ENCODE results near the gene UGT2B7.
"Not testable (repeated sequence)": the region's sequence is repeated elsewhere in the genome, so short reads cannot be mapped to it uniquely, and the experiment has no call there.

Gene UGT2B7

DNA sequence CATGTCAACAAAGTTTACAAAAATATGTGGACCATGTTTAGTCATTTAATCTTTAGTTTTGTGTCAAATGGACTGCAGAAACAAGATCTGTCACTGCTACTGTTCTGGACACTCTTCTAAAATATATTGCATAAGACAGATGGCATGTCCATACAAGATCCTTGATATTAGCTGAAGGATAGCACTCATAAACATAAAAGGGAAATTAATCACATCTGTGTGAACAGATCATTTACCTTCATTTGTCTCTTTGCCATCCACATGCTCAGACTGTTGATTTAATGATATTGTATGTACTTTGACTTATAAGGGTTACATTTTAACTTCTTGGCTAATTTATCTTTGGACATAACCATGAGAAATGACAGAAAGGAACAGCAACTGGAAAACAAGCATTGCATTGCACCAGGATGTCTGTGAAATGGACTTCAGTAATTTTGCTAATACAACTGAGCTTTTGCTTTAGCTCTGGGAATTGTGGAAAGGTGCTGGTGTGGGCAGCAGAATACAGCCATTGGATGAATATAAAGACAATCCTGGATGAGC is at the start of gene UGT2B7:
UGT2B7 (plus strand) TSS at position 364 of the 546 bp plus-strand sequence; CDS start at position 411, 47 bp downstream.
- no peak for DNase-seq

DNA sequence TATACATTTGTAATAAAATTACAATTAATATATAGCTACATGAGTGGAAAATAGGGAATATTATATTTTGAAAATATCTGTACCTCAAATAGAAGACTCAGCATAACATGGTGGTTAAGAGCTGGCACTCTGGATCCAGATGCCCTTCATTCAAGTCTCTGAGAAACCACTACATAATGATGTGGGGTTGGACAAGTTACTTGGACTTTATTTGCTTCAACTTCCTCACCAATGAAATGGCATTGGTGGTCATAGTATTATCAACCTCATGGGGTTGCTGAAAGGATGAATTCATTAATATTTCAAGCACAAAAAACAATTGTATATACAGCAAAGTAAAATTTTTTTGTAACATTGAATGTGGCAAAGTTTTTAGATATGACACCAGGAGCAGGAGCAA is 46.4 kb upstream of the UGT2B7 start:
- DNase-seq = no peak

DNA sequence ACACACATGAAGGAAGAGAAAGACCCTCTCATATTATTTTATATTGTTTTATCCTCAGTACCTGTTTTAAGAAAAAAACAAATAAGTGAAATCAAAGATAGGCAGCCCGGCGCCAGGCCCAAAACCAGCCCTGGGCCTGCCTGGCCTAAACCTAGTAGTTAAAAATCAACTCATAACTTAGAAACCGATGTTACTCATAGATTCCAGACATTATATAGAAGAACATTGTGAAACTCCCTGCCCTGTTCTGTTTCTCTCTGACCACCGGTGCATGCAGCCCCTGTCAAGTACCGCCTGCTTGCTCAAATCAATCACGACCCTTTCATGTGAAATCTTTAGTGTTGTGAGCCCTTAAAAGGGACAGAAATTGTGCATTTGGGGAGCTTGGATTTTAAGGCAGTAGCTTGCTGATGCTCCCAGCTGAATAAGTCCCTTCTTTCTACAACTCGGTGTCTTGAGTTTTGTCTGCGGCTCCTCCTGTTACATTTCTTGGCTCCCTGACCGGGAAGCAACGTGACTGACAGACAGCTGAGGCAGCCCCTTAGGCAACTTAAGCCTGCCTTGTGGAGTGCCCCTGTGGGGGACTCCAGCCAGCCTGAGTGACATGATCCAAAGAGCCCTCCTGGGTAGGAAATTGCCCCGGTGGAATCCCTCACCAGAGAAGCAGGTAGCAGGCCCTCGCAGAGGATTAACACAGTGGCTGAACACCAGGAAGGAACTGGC is 45.3 kb upstream of the UGT2B7 start:
- DNase-seq = not testable (repeated sequence)

DNA sequence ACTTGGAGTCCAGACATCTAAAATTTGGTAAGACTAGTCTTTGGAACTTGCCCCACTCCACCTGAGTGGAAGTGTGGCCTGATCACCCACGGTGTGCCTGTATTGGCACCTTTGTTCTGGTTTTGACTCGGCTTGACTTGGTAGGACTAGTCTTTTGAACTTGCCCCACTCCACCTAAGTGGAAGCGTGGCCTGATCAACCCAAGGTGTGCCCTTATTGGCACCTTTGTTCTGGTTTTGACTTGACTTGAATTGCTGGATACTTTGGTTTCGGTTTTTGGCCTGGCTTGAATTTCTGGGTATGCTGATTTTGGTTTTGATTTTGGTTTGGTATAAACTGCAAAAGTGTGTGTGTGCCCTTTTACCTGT is 44.7 kb upstream of the UGT2B7 start:
- no peak for DNase-seq

DNA sequence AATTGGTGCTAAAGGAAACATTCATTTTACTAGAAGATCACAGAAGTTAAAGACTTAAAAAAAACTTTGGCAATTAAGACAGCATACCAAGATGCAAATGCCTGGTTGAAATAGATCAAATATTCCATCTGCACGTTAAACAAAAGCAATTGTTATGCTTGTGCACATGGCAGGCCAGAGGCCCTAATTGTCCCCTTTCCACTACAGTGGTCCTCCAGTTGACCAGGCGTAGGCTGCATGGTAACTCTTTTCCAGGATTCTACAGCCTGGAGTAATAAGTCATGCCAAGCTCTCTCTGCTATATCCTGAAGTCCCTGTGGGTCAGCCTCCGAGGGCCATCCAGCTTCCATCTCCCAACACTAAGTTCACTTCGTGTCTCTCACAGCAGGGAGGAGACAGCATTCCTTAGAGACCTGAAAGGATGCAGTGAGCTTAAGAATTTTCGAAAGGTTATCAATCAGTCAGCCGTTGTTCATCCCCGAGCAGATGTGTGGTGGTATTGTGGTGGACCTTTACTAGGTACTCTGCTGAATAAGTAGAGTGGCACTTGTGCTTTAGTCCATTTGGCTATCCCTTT is 42.9 kb upstream of the UGT2B7 start:
- DNase-seq = not testable (repeated sequence)

DNA sequence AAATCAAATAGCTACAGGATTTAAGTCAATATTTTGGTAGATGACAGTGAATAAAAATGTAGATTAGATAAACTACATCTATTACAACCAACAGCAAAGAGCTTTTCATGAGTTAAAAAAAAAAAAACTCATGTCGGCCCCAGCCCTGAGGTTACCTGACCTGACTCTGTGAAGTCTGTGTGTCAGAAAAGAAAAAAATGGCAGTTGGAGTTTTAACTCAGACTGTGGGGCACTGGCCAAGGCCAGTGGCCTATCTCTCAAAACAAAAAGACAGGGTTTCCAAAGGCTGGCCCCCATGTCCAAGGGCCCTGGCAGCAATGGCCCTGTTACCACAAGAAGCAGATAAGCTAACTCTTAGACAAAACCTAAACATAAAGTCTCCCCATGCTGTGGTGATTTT is 42.2 kb upstream of the UGT2B7 start:
- not testable (repeated sequence) for DNase-seq

DNA sequence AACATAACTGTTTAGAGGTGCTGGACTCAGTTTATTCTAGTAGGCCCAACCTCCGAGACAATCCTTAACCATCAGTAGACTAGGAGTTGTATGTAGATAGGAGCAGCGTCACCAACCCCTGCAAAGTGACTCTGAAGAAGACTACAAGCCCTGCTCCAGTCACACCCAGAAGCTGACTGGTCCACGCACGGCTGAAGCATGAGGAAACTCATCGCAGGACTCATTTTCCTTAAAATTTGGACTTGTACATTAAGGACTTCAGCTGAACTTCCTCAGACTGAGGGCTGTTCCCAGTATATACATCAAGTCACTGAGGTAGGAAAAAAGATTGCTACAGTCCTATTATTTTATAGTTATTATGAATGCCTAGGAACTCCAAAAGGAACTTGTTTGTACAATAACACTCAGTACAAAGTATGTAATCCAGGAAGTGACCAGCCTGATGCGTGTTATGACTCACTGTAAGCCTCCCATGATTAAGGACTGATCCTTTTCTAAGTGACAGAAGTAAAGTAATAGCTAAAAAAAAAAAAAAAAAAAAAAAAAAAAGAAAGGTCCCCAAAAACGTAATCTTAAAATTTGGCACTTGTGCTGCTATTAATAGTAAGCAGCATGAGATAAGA is 41.6 kb upstream of the UGT2B7 start:
- no peak for DNase-seq

DNA sequence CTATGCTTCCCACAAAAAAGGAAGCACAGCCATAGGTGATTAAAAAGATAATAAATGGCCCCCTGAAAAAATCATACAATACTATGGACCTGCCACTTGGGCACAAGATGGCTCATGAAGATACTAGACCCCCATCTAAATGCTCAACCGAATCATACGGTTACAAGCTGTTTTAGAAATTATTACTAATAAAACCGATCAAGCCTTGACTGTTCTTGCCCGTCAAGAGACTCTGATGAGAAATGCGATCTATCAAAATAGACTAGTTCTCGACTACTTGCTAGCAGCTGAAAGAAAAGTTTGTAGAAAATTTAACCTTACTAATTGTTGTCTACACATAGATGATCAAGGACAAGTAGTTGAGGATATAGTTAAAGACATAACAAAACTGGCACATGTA is 40.1 kb upstream of the UGT2B7 start:
- DNase-seq = no peak

DNA sequence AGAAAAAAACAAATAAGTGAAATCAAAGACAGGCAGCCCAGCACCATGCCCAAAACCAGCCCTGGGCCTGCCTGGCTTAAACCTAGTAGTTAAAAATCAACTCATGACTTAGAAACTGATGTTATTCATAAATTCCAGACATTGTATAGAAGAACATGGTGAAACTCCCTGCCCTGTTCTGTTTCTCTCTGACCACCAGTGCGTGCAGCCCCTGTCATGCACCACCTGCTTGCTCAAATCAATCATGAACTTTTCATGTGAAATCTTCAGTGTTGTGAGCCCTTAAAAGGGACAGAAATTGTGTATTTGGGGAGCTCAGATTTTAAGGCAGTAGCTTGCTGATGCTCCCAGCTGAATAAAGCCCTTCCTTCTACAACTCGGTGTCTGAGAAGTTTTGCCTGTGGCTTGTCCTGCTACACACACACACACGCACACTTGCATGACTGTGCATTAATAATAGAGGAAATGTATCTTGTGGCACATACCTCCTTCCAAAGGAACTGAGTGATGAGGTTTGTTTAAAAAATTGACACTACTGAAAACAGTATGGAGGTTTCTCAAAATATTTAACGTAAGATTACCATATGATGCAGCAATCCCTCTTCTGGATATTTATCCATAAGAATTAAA is 39.2 kb upstream of the UGT2B7 start:
- DNase-seq = no peak

DNA sequence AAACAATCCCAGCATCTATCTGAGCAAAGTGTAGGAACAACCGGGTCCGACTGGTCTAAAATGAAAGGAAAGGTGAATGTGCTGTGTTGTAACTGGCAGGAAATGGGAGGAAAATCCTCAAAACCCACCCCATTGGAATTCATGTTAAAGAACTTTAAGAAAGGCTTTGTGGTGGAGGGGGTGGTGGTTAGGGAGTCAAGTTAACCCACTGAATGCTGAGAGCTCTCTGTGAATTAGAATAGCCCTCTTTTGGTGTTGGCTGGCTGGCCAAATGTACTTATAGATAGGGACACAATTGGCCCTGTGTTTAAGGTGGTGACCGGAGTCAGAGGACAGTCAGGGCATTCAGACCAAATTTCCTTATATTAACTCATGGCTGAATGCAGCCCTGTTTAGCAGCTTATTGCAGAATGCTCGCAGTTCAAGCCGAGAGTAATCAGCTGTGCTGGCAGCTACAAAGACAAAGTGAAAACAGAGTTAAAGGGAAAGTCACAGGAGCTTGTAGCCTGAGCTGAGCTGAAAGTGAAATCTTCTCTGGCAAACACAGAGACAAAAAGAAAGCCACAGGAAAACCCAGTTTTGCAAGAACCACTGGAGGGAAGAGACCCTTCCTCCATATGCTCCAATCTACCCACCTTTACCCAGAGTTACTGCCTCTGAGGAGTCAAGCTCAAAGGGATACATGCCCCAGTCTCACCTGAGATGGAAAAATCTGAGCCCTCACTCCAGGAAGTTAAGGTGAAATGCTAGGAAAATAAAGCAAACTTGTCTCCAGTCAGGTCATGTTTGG is 38.5 kb upstream of the UGT2B7 start:
- no peak for DNase-seq

DNA sequence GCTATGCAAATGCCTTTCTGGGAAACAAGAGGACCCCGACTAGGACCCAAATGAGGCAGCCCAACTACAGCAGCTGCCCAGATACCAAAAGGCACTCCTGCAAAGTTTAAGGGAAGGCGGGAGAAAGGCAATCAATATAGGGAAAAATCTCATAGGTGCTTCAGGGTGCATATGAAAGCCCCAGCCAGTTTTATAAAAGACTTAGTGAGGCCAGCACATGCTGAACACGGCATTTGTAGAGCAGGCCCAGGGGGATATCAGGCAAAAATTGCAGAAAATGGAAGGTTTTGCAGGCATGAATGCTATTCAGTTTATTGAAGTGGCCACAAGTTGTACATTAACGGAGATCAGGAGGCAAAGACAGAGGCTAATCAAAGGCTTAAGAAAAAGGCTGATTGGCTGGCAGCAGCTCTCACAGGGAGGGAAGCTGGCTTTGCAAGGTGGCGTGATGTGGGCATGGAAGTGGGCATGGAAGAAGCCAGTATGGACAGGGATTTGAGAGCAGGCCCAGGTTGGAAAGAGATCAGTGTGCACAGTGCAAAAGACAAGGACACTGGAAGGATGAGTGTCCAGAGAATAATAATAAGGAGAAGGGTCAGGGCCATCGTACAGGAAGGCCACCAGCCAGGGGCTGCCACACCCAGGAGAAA is 37.7 kb upstream of the UGT2B7 start:
- no peak for DNase-seq

DNA sequence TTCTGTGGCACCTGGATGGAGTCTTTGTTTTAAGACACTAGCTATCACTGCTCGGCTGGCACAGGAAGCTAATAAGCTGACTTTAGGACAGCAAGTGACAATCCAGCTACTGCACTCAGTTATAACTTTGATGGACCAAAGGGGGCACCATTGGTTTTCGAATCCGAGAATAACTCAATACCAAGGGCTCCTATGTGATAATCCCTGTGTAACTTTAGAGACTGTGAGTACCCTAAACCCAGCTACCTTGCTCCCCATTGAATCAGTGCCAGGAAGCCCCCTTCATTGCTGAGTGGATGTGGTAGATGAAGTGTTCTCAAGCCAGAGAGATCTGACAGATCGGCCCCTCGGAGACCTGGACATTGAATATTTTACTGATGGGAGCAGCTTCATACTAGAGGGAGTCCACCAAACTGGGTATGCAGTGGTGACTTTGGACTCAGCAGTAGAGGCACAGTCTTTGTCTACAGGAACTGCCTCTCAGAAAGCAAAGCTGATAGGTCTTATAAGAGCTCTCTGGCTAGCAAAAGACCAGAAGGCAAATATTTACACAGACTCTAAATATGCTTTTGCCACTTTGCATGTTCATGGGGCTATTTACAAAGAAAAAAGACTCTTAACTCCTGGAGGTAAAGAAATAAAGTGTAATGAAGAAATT is 35.5 kb upstream of the UGT2B7 start:
- DNase-seq = no peak

DNA sequence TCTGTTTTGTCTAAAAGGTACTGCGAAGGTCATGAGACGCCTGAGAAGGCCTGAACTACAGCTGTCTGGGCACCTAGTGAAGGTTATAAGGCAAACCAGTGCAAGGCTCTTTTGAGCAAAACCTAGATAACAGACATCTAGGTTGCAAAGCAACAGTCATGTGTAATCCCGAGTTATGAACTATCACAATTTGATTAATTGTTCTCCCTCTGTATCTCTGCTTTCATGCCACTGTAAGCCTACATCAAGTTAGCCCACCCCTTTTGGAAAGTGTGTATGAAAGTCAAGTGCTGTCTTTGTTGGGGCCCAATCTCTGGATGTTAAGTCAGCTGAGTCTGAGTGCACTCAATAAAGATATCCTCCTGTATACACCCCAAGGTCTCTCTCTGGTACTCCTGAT is 31.9 kb upstream of the UGT2B7 start:
- no peak for DNase-seq

DNA sequence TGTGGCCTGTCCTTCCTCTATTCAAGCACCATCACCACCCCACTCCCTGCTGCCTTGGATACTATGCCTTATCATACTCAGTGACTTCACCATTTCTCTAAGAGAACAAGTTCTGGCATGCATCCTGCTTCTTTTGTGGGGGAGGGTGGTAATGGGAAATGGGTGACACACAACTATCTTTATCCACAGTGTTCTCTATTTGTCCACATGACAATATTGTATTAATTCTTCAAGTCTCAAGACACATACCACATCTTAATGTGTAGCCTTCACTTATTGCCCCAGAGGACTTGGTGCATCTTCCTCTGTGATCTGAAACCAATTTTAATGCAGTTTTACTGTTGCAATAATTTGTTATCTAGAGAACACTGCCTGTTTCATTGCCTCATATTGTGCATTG is 29.3 kb upstream of the UGT2B7 start:
- no peak for DNase-seq

DNA sequence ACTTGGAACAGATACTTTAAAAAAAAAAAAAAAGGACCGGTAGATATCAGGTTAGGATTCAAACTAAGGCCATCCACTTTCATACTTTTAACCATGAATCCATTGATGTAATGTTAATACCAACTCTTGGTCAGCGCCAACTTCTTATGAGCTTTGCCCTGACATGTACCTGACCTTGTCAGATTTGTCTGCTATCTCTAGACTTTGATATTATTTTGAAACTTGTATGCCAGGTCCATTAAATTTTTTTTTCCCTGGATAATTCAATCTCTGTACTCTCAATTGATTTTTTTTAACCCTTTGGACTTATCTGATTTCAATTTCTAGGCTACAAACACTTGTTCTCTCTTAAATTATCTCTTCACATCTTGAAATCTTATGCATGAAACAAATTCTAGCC is 27.2 kb upstream of the UGT2B7 start:
- no peak for DNase-seq

DNA sequence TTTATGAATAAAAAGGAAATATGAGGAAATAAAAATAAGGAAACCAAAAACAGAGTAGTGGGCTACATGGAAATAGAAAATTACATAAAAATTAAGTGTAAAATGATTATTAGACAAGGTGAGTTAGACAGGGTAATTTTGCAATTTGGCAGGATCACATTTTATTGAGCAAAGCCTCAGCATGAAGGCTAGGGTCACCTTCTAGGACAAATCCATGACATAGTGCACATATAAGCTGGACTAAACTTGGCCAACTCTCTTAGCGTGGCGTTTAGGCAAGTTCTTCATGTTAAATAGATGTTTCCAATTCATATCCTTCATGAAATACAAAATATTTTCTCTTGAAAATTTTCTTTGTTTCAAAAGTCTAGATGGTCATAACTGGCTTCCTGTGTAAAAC is 25.7 kb upstream of the UGT2B7 start:
- DNase-seq = no peak

DNA sequence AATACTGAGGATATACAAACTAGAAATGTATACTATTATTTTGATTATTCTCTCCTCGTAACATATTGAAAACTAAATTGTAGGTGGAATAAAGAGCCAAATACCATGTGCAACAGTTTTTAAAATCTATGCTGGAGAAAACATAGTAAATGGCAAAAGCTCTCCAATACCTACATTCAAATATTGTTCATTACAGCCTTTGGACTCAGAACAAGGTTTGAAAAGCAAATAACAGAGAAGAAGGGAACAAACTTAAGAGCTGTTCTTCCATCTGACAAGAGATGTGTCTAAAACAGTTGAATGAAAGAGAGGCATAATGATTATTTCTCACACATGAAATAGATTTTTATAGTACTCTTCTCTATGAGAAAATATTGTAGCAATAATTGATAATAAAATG is 25.0 kb upstream of the UGT2B7 start:
- DNase-seq = no peak

DNA sequence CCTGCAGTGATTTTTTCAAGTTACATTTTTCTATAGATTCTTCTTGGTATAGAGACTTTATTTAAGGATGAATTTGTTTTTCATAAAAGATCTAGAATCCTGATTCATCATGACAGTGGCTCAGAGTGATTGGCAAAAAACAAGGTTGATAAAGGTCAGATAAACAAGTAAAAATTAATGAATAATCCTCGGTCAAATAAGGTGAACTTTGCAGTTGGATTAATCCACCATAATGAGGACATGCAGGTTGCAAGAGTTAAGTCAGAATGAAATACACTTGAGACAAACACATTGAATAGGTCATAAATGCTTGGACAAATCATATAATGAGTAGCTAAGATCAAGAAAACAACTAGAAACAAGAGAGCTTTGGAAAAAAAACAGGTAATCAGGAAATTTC is 22.9 kb upstream of the UGT2B7 start:
- no peak for DNase-seq

DNA sequence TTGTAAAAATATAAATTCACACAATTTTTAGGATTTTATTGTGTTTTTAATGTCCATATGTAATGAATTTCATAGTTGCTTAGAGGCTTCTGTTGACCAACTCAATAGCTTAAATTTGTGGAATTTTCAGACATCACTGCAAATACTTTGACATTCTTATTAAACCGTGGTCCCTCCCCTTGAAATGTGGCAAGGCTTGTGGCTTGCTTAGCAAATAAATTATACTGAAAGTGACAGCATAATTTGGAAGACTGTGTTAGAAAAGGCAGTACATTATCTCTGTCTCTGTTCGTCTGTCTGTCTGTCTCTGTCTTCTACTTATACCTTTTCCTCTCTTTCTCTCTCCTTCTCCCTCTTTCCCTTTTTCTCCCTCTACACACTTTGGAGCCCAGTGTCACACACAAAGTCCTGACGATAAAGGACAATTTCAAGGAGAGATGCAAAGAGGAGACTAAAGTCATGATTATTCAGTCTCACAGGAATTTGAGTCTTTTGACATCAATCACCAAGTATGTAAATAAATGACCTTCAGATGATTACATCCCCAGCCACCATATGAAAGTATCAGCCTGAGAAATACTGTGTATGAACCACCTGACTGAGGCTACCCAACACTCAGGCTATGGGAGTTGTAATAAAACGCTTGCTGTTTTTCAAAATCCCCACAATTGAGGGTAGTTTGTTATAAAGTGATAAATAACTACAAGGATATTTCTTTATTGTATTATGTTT is 21.0 kb upstream of the UGT2B7 start:
- no peak for DNase-seq

DNA sequence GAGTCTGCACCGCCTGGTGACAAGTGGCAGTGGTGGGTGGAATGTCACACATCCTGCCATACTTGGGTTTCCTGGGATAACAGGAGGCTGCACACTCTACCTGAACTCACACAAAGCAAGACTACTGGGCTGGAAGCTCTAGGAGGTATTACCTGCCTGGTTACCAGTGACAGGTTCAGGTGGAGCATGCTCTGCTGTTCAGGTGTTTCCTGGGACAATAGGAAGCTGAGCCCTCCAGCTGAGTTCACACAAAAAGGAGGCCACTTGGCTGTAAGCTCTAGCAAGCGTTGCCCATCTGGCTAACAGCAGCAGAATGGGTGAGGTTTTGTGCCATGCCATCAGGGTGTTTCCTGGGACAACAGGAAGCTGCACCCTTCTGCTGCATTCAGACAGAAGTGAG is 17.4 kb upstream of the UGT2B7 start:
- DNase-seq = no peak

DNA sequence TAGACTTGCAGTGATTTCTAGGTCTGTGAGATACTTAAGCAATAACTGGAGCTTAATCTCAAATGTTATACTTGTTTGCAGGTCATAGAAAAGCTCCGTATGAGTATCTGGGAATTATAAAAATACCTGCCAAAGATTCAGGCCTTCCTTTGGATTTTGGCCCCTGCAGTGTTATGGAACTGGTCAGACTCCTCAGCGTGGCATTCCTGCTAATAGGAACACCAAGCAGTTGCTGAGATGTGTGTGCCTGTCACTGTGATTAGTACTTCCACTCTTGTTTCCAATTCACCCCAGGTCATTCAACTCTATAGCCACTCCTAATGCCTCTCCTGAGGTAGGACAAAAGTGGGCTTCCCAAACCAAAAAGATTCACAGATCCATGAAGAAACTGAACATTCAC is 7.8 kb upstream of the UGT2B7 start:
- DNase-seq = no peak

Measured in NCI-H187 (cell line).